Measurements from ENCODE around the gene PTCH2. TPM values are rescaled to one million over a fixed set of nuclear protein-coding genes. Genes with fewer than 3 reads are reported as not detected.

Gene PTCH2
- total RNA-seq, 1 donor from 2014 or later: 0.43 TPM

DNA sequence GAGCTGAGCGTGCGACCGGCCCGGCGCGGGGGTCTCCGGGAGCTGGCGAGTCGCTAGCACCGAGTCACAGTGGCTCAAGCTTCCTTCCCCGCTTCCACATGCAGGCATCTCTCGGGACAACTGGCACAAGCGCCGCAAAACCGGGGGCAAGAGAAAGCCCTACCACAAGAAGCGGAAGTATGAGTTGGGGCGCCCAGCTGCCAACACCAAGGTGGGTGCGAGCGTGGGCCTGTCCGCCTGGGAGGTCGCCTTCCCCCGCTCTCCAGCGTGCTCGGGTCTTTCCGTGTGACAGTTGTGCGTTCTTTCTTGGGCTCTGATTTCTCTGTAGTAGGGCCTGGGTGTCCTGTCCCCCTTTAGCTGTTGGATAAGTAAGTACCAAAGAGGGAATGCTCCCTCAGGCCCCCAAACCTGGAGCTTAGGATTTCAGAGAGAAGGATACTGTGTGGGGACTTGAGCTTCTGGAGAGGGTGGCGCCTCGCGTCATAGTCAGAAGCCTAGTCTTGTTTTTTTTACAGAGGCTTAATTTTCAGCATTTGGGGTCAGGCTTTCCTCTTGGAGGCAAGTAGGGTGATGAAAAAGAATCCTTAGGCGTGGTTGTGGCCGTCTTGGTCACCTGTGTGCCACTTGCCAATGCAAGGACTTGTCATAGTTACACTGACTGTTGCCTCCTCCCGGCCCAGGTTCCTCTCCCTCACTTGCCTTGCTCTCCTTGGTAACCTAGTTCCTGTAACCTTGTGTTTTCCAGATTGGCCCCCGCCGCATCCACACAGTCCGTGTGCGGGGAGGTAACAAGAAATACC, 66.9 kb downstream of the PTCH2 start:
- ATAC-seq (no peak), DNase-seq (ENCODE audit: missing footprints) (no peak)
- intact Hi-C loops (cut with DNase I): loop anchor here (2.0 to 5.0 kb wide), 2 partner anchors 37 to 231 kb away; partner anchors contain the start of gene KIF2C

DNA sequence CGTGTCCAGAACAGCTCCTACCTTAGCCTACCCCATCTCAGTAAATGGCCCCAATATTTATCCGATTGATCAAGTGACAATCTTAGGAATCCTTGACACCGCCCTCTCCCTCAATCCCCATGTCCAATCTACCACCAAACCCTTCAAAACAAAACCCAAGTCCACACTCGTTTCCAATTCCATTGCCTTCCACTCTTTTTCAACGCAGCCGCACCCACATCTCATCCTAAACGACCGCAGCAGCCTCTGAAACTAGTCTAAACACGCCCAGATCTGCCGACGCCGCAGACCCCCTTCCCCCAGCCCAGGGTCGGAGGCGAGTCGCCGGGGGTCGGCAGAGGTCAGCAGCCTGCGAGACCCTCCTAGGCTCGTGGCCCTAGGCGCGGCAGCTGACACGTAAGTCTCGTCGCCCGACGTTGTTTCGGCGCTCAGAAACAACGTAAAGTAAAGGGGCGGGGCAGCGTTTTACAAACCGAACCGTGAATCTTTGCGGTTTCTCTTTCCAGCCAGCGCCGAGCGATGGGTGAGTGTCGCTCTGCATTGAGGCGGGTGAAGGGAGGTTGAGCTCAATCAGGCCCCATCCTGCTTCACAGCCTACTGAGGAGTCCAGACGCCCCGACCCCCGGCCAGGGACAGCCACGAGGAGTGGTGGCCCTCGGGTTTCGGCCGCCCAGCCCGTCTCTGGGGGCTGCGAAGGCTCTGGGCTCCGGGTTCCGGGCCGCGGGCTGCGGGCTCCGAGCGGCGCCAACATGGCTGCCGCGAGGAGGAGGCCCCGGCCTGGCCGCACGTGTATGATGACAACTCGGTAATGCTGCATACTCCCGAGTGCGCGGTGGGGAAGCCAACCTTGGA, 67.7 kb downstream of the PTCH2 start, which contains the start of gene RPS8:
Gene RPS8 (plus strand): TSS at position 463 of the 852 bp plus-strand sequence. CDS start 57 bp downstream, at position 520.
- intact Hi-C loops (cut with DNase I): loop anchor here (2.0 to 5.0 kb wide), 2 partner anchors 37 to 232 kb away; partner anchors contain the start of gene KIF2C
- ATAC-seq: peak; percentile 94
- DNase-seq (ENCODE audit: missing footprints): peak; percentile 96

Other genes starting within 250 kb of the PTCH2 start
- gene TMEM53, start 168.8 kb downstream of the PTCH2 start, total RNA-seq: 11.8 TPM
- gene ARMH1, start 168.5 kb downstream of the PTCH2 start, total RNA-seq: 0.78 TPM
- gene RNU5D-1, start 112.1 kb downstream of the PTCH2 start, total RNA-seq: not detected
- 0.87 TPM for gene KIF2C, start 103.4 kb downstream of the PTCH2 start, total RNA-seq
- 833 TPM for gene RPS8, start 67.7 kb downstream of the PTCH2 start, total RNA-seq
- not detected for gene BEST4, start 55.1 kb downstream of the PTCH2 start, total RNA-seq
- gene PLK3, start 42.9 kb downstream of the PTCH2 start, total RNA-seq: 6.4 TPM
- 1.0 TPM for gene DYNLT4, start 35.9 kb downstream of the PTCH2 start, total RNA-seq
- 2.8 TPM for gene BTBD19, start 34.7 kb downstream of the PTCH2 start, total RNA-seq
- 41.8 TPM for gene EIF2B3, start 143.3 kb upstream of the PTCH2 start, total RNA-seq
- 25.7 TPM for gene HECTD3, start 168.1 kb upstream of the PTCH2 start, total RNA-seq
- gene UROD, start 169.0 kb upstream of the PTCH2 start, total RNA-seq: 71.7 TPM